Measurements from ENCODE around the gene MYLIP. TPM values are rescaled to one million over a fixed set of nuclear protein-coding genes. Genes with fewer than 3 reads are reported as not detected.
"Not testable (repeated sequence)": the region's sequence is repeated elsewhere in the genome, so short reads cannot be mapped to it uniquely, and the experiment has no call there.

Gene MYLIP
- total RNA-seq, 1 donor from 2014 or later: 12.9 TPM

DNA sequence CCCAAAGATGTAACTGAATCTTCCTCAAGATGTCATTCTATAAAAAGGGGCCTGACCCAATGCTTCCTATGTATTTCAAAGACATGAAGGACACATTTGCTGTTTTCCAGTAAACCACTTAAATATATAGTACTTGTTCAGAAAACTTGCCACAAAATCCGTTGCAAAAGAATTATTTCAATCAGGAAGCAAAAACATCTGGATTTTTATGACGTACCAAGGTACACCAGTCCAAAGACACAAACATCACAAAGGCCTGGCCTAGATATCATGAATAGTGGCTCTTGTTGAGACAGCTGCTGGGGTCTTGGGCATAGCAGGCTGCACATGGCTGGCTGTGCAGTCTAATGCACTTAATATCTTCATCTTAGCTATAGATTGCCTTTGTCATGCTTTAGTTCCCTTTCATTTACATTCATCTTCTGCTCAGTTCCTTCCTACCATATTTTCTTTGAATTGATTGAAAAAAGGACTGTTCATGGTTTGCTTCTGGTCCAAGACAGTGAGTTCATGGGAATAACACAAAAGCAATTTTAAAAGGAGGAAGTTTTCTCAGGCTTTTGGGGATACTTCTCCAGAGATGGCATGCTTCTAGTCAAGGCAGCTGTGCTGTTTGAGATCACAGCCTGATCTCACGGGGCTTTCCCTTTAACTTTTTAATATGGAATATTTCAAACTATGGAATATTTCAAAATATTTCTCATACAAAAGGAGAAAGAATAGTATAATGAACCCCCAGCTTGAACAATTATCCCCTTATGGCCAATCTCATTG, 44.5 kb downstream of the MYLIP start:
- TF ChIP-seq, protein P1, sequence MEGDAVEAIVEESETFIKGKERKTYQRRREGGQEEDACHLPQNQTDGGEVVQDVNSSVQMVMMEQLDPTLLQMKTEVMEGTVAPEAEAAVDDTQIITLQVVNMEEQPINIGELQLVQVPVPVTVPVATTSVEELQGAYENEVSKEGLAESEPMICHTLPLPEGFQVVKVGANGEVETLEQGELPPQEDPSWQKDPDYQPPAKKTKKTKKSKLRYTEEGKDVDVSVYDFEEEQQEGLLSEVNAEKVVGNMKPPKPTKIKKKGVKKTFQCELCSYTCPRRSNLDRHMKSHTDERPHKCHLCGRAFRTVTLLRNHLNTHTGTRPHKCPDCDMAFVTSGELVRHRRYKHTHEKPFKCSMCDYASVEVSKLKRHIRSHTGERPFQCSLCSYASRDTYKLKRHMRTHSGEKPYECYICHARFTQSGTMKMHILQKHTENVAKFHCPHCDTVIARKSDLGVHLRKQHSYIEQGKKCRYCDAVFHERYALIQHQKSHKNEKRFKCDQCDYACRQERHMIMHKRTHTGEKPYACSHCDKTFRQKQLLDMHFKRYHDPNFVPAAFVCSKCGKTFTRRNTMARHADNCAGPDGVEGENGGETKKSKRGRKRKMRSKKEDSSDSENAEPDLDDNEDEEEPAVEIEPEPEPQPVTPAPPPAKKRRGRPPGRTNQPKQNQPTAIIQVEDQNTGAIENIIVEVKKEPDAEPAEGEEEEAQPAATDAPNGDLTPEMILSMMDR (IDR thresholded peaks at IDR 0.05; ENCODE audit: partially characterized antibody, unreplicated experiment): no peak
- no peak overlapping the region for H3K27ac Mint-ChIP-seq (ENCODE audit: unreplicated experiment)
- H3K27me3 Mint-ChIP-seq (ENCODE audit: unreplicated experiment): no peaks in the 10 kb centered on the region
- no peaks in the 10 kb centered on the region for H3K36me3 Mint-ChIP-seq (ENCODE audit: unreplicated experiment)
- H3K4me3 Mint-ChIP-seq (ENCODE audit: unreplicated experiment): no peak overlapping the region
- H3K9me3 Mint-ChIP-seq (ENCODE audit: unreplicated experiment): no peaks in the 10 kb centered on the region
- DNase-seq: no peak
- H3K4me1 Mint-ChIP-seq (ENCODE audit: low read depth, unreplicated experiment): no peaks in the 10 kb centered on the region

DNA sequence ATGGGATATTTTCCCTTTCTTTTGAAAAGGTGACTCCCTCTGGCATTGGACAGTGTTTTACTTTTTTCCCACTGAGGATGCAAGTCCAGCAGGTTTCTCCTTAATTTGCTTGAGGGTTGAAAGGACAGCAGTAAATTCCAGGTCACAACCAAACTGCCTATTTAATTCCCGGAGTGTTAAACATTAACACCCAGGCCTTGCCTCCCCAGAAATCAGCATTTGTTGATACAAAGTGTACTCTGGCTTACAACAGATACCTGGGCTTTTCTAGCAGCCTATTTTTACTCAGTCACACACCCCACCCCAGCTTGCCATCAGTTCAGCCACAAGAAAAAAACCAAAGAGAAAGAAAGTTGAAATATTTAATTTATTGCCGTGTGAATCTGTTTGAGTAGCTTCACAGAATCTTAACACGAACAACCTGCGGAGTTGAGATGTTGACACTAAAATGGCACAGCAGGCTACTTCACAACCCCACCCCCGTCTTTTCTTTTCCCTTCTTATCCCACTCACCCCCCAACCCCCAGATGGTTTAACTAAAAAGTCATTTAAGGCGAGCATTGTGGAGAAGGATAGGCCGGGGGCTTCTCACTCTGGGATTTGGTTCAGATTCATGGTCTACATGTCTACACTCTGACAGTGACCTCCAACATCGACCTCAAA, 45.7 kb downstream of the MYLIP start:
- Mint-ChIP-seq H3K27ac (ENCODE audit: unreplicated experiment) (no peak overlapping the region), H3K4me3 (ENCODE audit: unreplicated experiment) (no peak overlapping the region), H3K27me3 (ENCODE audit: unreplicated experiment) (no peaks in the 10 kb centered on the region), H3K9me3 (ENCODE audit: unreplicated experiment) (no peaks in the 10 kb centered on the region), H3K4me1 (ENCODE audit: low read depth, unreplicated experiment) (no peaks in the 10 kb centered on the region), H3K36me3 (ENCODE audit: unreplicated experiment) (no peaks in the 10 kb centered on the region)
- no peak for DNase-seq
- TF ChIP-seq, protein P1 (IDR thresholded peaks at IDR 0.05; ENCODE audit: partially characterized antibody, unreplicated experiment): no peak

DNA sequence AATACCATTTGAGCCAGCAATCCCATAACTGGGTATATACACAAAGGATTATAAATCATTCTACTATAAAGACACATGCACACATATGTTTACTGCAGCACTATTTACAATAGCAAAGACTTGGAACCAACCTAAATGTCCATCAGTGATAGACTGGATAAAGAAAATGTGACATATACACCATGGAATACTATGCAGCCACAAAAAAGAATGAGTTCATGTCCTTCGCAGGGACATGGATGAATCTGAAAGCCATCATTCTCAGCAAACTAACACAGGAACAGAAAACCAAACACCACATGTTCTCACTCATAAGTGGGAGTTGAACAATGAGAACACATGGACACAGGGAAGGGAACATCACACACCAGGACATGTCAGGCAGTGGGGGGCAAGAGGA, 47.7 kb downstream of the MYLIP start:
- H3K27me3 Mint-ChIP-seq (ENCODE audit: unreplicated experiment); H3K36me3 Mint-ChIP-seq (ENCODE audit: unreplicated experiment); DNase-seq; H3K4me1 Mint-ChIP-seq (ENCODE audit: low read depth, unreplicated experiment); H3K4me3 Mint-ChIP-seq (ENCODE audit: unreplicated experiment); H3K9me3 Mint-ChIP-seq (ENCODE audit: unreplicated experiment); H3K27ac Mint-ChIP-seq (ENCODE audit: unreplicated experiment): not testable (repeated sequence)

DNA sequence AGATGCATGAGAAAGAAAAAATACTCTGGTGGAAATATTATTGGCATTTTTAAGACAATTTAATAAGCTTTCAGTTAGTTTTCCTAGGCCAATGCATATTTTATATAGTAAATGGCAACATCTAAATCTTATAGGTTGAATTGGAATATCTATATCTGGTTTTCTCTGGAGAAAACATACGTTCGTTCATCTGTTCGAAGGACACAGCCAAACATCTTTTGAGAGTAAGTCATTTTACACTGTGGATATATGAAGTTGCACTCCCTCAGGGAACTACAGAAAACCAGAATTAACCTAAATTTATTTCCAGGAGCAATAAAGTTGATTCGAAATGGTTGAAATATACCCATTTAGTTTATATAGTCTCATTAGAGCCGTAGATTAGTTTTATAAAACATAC, 49.0 kb downstream of the MYLIP start:
- no peaks in the 10 kb centered on the region for H3K36me3 Mint-ChIP-seq (ENCODE audit: unreplicated experiment)
- no peaks in the 10 kb centered on the region for H3K27me3 Mint-ChIP-seq (ENCODE audit: unreplicated experiment)
- peaks cover 6% of the 10 kb centered on the region for H3K4me1 Mint-ChIP-seq (ENCODE audit: low read depth, unreplicated experiment)
- peaks cover 2% of the 10 kb centered on the region for H3K9me3 Mint-ChIP-seq (ENCODE audit: unreplicated experiment)
- TF ChIP-seq, protein P1 (IDR thresholded peaks at IDR 0.05; ENCODE audit: partially characterized antibody, unreplicated experiment): no peak
- DNase-seq: no peak
- no peak overlapping the region for H3K4me3 Mint-ChIP-seq (ENCODE audit: unreplicated experiment)
- H3K27ac Mint-ChIP-seq (ENCODE audit: unreplicated experiment): no peak overlapping the region

DNA sequence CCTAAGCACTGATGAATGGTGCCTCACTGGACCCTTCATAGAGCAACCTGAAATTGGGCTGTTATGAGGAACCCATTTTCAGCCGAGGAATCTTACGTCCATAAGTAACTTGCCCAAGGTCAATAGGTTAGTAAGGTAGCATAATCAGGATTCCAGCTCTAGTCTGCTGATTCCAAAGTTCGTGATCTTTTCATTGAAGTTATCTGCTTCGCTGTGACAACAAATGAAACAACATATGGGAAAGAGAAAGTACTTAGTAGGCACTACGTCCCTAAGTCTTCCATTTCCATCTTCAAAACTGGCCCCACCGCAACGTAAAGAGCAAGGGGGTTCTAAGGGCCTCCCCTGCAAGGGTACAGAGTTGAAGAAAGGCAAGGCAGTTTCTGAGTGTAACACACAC, 49.5 kb downstream of the MYLIP start:
- peaks cover 6% of the 10 kb centered on the region for H3K4me1 Mint-ChIP-seq (ENCODE audit: low read depth, unreplicated experiment)

More for the DNA sequence above, 49.5 kb downstream of the MYLIP start:
- Mint-ChIP-seq H3K27me3 (ENCODE audit: unreplicated experiment) (no peaks in the 10 kb centered on the region), H3K9me3 (ENCODE audit: unreplicated experiment) (peaks cover 2% of the 10 kb centered on the region), H3K27ac (ENCODE audit: unreplicated experiment) (no peak overlapping the region), H3K36me3 (ENCODE audit: unreplicated experiment) (no peaks in the 10 kb centered on the region), H3K4me3 (ENCODE audit: unreplicated experiment) (no peak overlapping the region)
- DNase-seq: no peak
- TF ChIP-seq, protein P1 (IDR thresholded peaks at IDR 0.05; ENCODE audit: partially characterized antibody, unreplicated experiment): no peak

Data from glutamatergic neuron (in vitro differentiated cells).